C4-2B (cell line): ENCODE results near the gene ANXA6.
A peak's percentile ranks its signal among the peaks of the same experiment; 100 is the strongest.

Experiments used
- H3K27ac ChIP-seq: fragments of 450-650 bp; 2 replicates; pipeline ENCODE4 v1.5.1; 2017
- ZFX ChIP-seq: fragments of 450-650 bp; IDR thresholded peaks from 2 replicates; pipeline ENCODE4 v1.6.1; 2017
- TF ChIP-seq, protein P1 (sequence below): fragments of 450-650 bp; conservative IDR thresholded peaks from 2 replicates; pipeline ENCODE4 v1.5.1; 2017; ENCODE audit warnings: mild to moderate bottlenecking

ANXA6 gene

DNA sequence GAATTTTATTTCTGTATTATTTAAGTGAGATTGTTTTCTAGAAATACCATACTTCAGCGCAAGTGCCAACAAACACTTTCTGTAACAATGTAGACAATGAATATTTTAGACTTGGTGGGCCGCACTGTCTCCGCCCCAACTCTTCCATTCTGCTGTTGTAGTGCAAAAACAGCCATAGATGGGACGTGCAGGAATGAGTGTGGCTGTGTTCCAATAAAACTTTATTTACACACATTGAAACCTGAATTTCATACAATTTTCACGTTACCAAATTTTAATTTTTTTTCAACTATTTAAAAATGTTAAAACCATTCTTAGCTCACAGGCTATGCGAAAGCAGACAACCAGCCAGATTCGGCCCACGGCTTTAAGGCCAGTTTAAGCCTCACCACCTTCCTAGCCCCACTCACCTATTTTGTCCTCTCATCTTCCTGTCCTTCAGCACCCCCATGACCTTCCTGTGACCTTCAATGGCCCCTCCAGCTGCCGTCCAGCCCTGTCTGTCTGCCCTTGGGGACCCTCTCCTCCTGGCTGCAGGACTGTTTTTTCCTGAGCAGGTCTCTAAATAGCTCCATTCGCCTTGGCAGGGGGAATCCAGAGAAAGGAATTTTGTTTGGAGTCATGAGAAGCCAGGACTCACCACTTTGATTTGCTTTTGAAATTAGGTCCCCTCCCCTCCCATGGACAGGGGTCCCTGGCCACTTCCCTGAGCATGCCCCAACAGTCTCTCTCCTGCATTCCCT lies 11.2 kb upstream of the ANXA6 start:
- TF ChIP-seq ZFX, result no peak
- TF ChIP-seq, protein P1, sequence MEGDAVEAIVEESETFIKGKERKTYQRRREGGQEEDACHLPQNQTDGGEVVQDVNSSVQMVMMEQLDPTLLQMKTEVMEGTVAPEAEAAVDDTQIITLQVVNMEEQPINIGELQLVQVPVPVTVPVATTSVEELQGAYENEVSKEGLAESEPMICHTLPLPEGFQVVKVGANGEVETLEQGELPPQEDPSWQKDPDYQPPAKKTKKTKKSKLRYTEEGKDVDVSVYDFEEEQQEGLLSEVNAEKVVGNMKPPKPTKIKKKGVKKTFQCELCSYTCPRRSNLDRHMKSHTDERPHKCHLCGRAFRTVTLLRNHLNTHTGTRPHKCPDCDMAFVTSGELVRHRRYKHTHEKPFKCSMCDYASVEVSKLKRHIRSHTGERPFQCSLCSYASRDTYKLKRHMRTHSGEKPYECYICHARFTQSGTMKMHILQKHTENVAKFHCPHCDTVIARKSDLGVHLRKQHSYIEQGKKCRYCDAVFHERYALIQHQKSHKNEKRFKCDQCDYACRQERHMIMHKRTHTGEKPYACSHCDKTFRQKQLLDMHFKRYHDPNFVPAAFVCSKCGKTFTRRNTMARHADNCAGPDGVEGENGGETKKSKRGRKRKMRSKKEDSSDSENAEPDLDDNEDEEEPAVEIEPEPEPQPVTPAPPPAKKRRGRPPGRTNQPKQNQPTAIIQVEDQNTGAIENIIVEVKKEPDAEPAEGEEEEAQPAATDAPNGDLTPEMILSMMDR, result no peak
- no peak overlapping the region for H3K27ac ChIP-seq

- no peak overlapping the region for H3K27ac ChIP-seq
- TF ChIP-seq, protein P1, result no peak
- no peak for TF ChIP-seq ZFX
Observed at GRCh38 chr5:151167022-151167421, 9.4 kb upstream of the ANXA6 start.

GRCh38 chr5:151164687-151165392 lies 7.3 kb upstream of the ANXA6 start:
- H3K27ac ChIP-seq, result no peak overlapping the region
- no peak for TF ChIP-seq ZFX
- TF ChIP-seq, protein P1, result peak; percentile 94

GRCh38 chr5:151162776-151163175 lies 5.2 kb upstream of the ANXA6 start:
- TF ChIP-seq, protein P1, result no peak
- TF ChIP-seq ZFX, result no peak
- H3K27ac ChIP-seq, result no peak overlapping the region

DNA sequence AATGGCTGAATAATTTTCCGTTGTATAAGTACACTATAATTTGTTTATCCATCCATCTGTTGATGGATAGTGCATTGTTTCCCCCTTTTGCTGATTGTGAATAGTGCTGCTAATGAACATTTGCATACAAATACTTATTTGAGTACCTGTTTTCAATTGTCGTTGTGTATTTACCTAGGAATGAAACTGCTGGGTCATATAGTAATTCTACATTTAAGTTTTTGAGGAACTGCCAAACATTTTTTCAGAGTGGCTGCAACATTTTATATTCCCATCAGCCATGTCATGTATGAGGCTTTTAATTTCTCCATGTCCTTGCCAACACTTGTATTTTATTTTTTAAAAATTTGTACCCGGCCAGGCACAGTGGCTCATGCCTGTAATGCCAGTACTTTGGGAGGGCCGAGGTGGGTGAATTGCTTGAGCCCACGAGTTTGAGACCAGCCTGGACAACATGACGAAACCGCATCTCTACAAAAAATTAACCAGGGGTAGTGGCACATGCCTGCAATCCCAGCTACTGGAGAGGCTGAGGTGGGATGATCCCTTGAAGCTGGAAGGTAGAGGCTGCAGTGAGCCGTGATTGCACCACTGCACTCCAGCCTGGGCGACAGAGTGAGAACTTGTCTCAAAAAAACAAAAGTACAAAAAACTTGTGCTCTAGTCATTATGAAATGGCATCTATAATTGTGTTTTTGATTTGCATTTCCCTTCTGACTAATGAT lies 2.2 kb upstream of the ANXA6 start:
- H3K27ac ChIP-seq, result no peak overlapping the region
- TF ChIP-seq ZFX, result no peak
- TF ChIP-seq, protein P1, result no peak

GRCh38 chr5:151158287-151158661 lies 695 bp upstream of the ANXA6 start:
- TF ChIP-seq ZFX, result no peak
- TF ChIP-seq, protein P1, result no peak
- H3K27ac ChIP-seq, result peak overlapping the region; percentile 84
